Choroid plexus epithelial cell (primary cell): ENCODE results near the gene CCHCR1.

ENCODE experiments used
- DNase-seq: peaks from one replicate; pipeline ENCODE4 v3.0.0-alpha.2; 2010; ENCODE audit warnings: low read depth
- H3K4me3 ChIP-seq: 2 replicates; pipeline ENCODE4 v1.5.1; 2011; ENCODE audit warnings: low read depth, mild to moderate bottlenecking, control low read depth, low read length, moderate library complexity
- TF ChIP-seq, protein P1 (sequence below): conservative IDR thresholded peaks from 2 replicates; pipeline ENCODE4 v1.5.1; 2011; ENCODE audit warnings: low read depth, mild to moderate bottlenecking, control low read depth, inconsistent platforms, low read length, moderate library complexity

CCHCR1 gene

DNA sequence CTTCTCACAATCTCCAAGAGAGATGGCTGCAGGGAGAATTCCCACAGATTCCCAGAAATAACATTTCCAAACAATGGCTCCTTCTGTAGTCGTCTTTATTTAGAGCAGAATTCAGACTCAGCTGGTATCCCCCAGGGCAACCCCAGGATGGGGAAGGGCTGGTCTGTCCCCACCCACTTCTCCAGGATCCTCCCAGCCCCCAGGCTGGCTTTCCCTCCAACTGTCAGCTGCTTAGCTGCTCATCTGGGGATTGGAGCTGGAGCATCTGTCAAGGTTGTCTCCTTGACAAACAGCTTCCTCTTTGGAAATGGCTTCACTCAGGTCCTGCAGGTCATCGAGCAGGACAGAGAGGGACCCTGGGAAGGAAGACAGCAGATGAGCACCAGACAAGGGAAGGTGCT lies 15.2 kb downstream of the CCHCR1 start:
- DNase-seq: no peak
- TF ChIP-seq, protein P1, sequence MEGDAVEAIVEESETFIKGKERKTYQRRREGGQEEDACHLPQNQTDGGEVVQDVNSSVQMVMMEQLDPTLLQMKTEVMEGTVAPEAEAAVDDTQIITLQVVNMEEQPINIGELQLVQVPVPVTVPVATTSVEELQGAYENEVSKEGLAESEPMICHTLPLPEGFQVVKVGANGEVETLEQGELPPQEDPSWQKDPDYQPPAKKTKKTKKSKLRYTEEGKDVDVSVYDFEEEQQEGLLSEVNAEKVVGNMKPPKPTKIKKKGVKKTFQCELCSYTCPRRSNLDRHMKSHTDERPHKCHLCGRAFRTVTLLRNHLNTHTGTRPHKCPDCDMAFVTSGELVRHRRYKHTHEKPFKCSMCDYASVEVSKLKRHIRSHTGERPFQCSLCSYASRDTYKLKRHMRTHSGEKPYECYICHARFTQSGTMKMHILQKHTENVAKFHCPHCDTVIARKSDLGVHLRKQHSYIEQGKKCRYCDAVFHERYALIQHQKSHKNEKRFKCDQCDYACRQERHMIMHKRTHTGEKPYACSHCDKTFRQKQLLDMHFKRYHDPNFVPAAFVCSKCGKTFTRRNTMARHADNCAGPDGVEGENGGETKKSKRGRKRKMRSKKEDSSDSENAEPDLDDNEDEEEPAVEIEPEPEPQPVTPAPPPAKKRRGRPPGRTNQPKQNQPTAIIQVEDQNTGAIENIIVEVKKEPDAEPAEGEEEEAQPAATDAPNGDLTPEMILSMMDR: no peak
- no peak overlapping the region for H3K4me3 ChIP-seq

- H3K4me3 ChIP-seq: no peak overlapping the region
- TF ChIP-seq, protein P1: no peak
- DNase-seq: no peak
These were observed 17.0 kb downstream of the CCHCR1 start for GRCh38 chr6:31140643-31141042.

DNA sequence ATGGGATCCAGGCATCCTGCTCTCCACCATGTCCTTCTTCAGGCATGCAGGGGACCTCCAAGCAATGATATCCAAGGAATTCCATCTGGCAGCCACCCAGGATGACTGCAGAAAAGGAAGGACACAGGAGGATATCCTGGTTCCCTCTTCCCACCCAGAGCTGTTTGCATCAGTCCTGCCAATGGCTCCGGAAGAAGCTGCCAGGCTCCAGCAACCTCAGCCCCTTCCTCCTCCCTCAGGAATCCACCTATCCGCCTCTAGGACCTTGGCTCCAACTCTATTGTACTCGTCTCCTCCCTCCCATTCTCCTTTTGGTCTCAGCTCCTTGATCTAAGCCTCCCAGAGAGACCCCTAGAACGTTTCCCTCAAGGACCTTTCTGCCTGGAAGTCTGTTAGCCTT lies 18.0 kb downstream of the CCHCR1 start:
- no peak overlapping the region for H3K4me3 ChIP-seq
- no peak for DNase-seq
- TF ChIP-seq, protein P1: no peak

GRCh38 chr6:31138982-31139381 lies 18.6 kb downstream of the CCHCR1 start, which contains the start of gene PSORS1C2:
Gene PSORS1C2 (minus strand): TSS chr6:31139066. CDS start chr6:31139026, 40 bp downstream.
- no peak for DNase-seq
- TF ChIP-seq, protein P1: no peak
- H3K4me3 ChIP-seq: no peak within 1 kb of the TSS

- DNase-seq: no peak
- TF ChIP-seq, protein P1: no peak
- no peak overlapping the region for H3K4me3 ChIP-seq
These were observed 21.9 kb downstream of the CCHCR1 start for GRCh38 chr6:31135710-31136109.

DNA sequence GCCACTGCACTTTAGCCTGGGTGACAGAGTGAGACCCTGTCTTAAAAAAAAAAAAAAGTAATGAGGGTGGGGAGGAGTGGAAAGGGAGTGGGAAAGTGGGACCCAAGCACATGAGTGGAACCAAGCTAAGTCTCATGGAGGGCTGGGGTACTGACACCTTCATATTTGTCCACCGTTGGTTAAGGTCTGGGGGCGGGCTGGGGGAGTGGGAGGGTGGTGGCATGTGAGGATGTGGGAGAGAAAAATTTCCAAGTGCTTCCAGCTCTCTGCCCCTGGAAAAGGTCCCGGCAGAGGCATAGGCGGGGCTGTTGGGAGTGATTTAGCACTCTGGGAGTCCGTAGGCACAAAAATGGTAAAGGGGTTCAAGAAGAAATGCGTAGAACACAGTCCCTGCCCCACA lies 24.8 kb downstream of the CCHCR1 start:
- TF ChIP-seq, protein P1: no peak
- DNase-seq: no peak
- H3K4me3 ChIP-seq: no peak overlapping the region

DNA sequence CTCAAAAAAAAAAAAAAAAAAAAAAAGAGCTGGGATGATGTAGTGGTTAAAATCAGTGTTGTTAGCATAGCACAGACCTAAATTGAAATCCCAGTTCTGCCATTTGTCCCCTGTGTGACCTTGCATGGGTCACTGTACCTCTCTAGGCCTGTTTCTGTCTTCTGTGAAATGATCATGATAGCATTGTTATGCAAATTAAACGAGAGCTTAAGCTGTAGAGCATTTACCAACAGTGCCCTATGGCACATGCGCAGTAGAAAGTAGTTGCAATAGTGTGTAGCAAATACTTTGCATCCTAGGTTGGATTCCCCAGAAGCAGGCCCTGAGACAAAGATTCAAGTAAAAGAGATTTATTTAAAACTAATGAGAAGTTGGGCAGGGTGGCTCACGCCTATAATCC lies 26.0 kb downstream of the CCHCR1 start:
- no peak for DNase-seq
- H3K4me3 ChIP-seq: no peak overlapping the region
- TF ChIP-seq, protein P1: no peak
